Muscle of leg (tissue), 11 donors: Measurements from ENCODE around the gene GJB5. TPM values are rescaled to one million over a fixed set of nuclear protein-coding genes. Genes with fewer than 3 reads are reported as not detected.

Experiments used
- DNase-seq: peaks from one replicate; pipeline ENCODE4 v3.0.0; 2013
- H3K27ac ChIP-seq: one replicate; pipeline ENCODE4 v1.5.1; 2013; ENCODE audit warnings: mild to moderate bottlenecking, low read length, control low read depth
- H3K27me3 ChIP-seq: one replicate; pipeline ENCODE4 v1.6.1; 2013; ENCODE audit warnings: low read length; ENCODE audit not compliant: control insufficient read depth, insufficient read depth
- H3K36me3 ChIP-seq: one replicate; pipeline ENCODE4 v1.6.1; 2013; ENCODE audit warnings: low read length; ENCODE audit not compliant: control insufficient read depth, insufficient read depth
- H3K4me1 ChIP-seq: one replicate; pipeline ENCODE4 v1.6.1; 2013; ENCODE audit warnings: low read length; ENCODE audit not compliant: control insufficient read depth, insufficient read depth
- H3K4me3 ChIP-seq: one replicate; pipeline ENCODE4 v1.5.1; 2013; ENCODE audit warnings: low read length, control low read depth
- H3K9me3 ChIP-seq: replicated peaks from 2 replicates; pipeline ENCODE4 v1.6.1; 2013; ENCODE audit warnings: low read depth, low read length; ENCODE audit not compliant: control insufficient read depth
- WGBS: methylation state at CpG from one replicate; pipeline ENCODE4 v1.1.5; 2013; ENCODE audit warnings: missing lambda C conversion rate; ENCODE audit not compliant: insufficient coverage; 5-methylcytosine and 5-hydroxymethylcytosine counted together
- polyA plus RNA-seq, 8 donors: library from polyadenylated mRNA; unstranded; fragments of 120-200 nt; gene quantifications; one replicate each; pipeline versions ENCODE4 v1.2.1 to v1.2.3, GENCODE V29; 2013; ENCODE audit warnings: inconsistent platforms in 1 of 8, low replicate concordance in 1 of 8; ENCODE audit not compliant: insufficient read length in 8 of 8, insufficient read depth in 1 of 8
- total RNA-seq: library from RNA; stranded (reverse); fragments of 120-200 nt; gene quantifications from one replicate; pipeline ENCODE4 v1.2.4, GENCODE V29; 2013

GJB5 gene
- total and polyA plus RNA-seq, 9 donors = 0.26 to 3.2 (median 0.29) TPM; not detected in 4

DNA sequence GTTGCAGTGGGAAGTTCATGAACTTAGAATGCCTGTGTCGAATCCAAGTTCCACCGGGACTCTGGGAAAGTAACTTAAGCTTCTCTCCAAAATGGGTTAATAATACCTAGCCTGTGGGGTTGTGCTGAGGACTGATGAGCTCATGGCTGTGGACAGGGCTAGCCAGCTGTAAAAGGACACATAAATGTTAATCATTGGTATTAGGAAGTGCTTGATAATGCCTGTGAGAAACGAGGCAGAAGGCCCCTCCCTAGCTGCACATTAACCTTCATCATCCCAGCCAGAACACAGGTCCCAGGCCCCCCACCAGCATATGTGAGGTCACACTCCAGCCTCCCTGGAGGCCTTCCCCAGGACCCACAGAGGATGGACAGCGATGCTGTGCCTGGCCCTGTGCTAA lies 3.9 kb downstream of the GJB5 start:
- no peak for DNase-seq
- H3K27me3 ChIP-seq = no peaks in the 10 kb centered on the region
- WGBS = 92% methylated on average over 1 of the region's 4 CpGs

DNA sequence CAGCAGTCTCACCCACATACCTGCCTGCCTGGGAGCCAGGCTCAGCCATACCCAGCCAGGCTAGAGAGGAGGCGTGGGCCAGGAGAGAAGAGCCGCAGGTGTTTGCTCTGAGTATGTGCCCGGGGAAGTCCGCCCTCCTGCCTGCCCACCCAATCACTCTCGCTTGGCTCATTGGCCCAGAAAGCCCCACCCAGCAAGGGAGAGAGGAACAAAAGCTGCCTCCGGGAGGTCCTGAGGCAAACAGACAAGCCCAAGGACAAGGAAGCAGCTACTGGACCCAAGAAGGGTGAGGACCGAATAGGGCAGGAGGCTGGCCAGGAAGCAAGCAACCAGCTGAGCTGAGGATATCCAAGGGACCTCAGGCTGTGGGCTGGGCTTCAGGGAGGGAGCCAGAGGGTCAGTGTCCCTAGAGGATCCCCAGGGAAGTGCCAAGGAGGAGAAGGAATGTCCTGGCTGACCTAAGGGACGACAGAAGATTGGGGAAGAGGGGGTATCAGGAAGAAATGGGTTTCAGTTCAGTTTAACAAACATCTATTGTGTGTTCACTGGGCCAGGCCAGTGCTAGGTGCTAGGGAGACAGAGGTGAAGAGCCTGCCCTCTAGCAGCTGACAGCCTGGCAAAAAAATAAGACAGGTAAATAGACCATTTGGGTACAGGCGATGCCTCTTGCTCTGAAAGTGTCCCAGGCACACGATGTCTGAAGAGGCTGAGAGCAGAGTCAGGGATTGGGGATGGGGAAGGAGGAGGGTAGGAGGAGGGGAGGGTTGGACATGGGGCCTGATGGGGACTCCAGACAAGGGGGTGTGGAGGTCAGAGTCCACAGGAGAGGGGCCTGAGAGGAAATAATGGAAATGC lies 4.9 kb downstream of the GJB5 start, which contains the start of gene GJB4:
GJB4 (plus strand) TSS at position 238 of the 855 bp plus-strand sequence. CDS start 1,515 bp downstream, outside the sequence.
- no peak for DNase-seq
- WGBS = 49% methylated on average over 6 of the region's 10 CpGs
- Histone ChIP-seq H3K9me3 (no peaks in the 10 kb centered on the region), H3K27ac (no peak within 1 kb of the TSS), H3K36me3 (no peaks in the 10 kb centered on the region), H3K4me1 (no peaks in the 10 kb centered on the region), H3K4me3 (no peak within 1 kb of the TSS), H3K27me3 (peaks cover 2% of the 10 kb centered on the region)

More for the DNA sequence above, 3.9 kb downstream of the GJB5 start:
- Histone ChIP-seq H3K27ac (no peak overlapping the region), H3K4me3 (no peak overlapping the region), H3K4me1 (no peaks in the 10 kb centered on the region), H3K36me3 (no peaks in the 10 kb centered on the region), H3K9me3 (no peaks in the 10 kb centered on the region)

- peaks cover 3% of the 10 kb centered on the region for H3K27me3 ChIP-seq
- H3K4me1 ChIP-seq = no peaks in the 10 kb centered on the region
- H3K4me3 ChIP-seq = no peak overlapping the region
- H3K9me3 ChIP-seq = no peaks in the 10 kb centered on the region
- 93% methylated on average over 33 of the region's 33 CpGs for WGBS
- H3K36me3 ChIP-seq = no peaks in the 10 kb centered on the region
- H3K27ac ChIP-seq = no peak overlapping the region
- no peak for DNase-seq
Measured at GRCh38 chr1:34761176-34761761, 6.4 kb downstream of the GJB5 start.

GRCh38 chr1:34761776-34762307 lies 7.0 kb downstream of the GJB5 start:
- DNase-seq = no peak
- H3K4me3 ChIP-seq = no peak overlapping the region
- H3K27ac ChIP-seq = no peak overlapping the region
- H3K4me1 ChIP-seq = no peaks in the 10 kb centered on the region
- H3K36me3 ChIP-seq = no peaks in the 10 kb centered on the region
- H3K27me3 ChIP-seq = peaks cover 6% of the 10 kb centered on the region
- no peaks in the 10 kb centered on the region for H3K9me3 ChIP-seq
- WGBS = 87% methylated on average over 12 of the region's 13 CpGs

GRCh38 chr1:34762474-34763141 lies 7.8 kb downstream of the GJB5 start:
- Histone ChIP-seq H3K36me3 (no peaks in the 10 kb centered on the region), H3K4me1 (no peaks in the 10 kb centered on the region), H3K9me3 (no peaks in the 10 kb centered on the region), H3K4me3 (no peak overlapping the region), H3K27me3 (peaks cover 6% of the 10 kb centered on the region), H3K27ac (no peak overlapping the region)
- DNase-seq = no peak
- 51% methylated on average over 6 of the region's 7 CpGs for WGBS

DNA sequence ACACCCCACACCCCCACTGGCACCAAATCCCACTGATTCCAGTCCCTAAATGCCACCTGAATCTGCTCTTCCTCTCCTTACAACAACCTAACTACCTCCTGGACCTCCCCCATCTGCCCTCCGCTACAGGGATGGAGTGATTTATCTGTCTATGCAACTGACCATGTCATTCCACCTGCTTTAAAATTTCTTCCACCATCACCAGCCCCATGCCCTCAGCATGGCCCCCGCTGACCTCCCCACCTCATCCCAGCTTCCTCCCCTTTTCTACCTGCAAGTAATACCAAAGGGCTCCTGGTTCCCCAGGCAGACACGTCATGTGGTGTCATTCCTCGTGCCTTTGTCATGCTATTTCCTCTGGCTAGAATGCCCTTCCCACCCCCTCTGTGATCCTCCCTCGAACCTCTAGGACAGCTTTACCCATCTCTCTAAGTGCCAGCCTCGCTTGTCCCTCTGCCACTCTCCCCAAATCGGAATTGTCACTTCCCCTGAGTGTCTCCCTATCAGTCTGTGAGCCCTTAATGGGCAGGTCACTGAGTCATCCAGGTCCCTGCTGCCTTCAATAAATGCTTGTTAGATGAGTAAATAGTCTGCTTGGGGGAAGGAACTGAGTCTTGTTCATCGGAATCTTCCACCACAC lies 8.4 kb downstream of the GJB5 start:
- DNase-seq = no peak
- H3K27me3 ChIP-seq = peaks cover 8% of the 10 kb centered on the region
- H3K27ac ChIP-seq = no peak overlapping the region
- H3K36me3 ChIP-seq = no peaks in the 10 kb centered on the region
- no peaks in the 10 kb centered on the region for H3K4me1 ChIP-seq
- no peak overlapping the region for H3K4me3 ChIP-seq
- 37% methylated on average over 7 of the region's 8 CpGs for WGBS
- no peaks in the 10 kb centered on the region for H3K9me3 ChIP-seq

DNA sequence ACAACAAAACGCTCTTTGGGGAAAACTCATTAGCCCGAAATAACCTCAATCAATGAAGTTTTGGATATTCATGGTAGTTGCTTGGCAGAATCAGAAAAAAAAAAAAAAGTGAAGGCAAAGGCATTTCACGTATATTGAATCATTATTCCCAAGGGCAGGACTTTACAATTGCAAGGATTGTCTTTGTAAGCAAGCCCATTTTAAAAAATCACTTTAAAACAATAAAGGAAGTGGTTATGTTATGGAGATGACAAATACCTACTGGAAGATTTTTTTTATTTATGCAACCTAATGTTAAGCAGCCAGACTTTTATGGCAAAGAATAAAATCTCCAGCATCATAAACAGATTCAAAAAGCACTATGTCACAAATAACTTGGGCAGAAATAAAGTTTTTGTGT lies 14.0 kb downstream of the GJB5 start:
- Histone ChIP-seq H3K9me3 (no peaks in the 10 kb centered on the region), H3K4me1 (no peaks in the 10 kb centered on the region), H3K27me3 (peaks cover 8% of the 10 kb centered on the region), H3K36me3 (no peaks in the 10 kb centered on the region), H3K27ac (no peak overlapping the region), H3K4me3 (no peak overlapping the region)
- DNase-seq = no peak
- no CpG with 5 or more reads among the region's 3 CpGs for WGBS

DNA sequence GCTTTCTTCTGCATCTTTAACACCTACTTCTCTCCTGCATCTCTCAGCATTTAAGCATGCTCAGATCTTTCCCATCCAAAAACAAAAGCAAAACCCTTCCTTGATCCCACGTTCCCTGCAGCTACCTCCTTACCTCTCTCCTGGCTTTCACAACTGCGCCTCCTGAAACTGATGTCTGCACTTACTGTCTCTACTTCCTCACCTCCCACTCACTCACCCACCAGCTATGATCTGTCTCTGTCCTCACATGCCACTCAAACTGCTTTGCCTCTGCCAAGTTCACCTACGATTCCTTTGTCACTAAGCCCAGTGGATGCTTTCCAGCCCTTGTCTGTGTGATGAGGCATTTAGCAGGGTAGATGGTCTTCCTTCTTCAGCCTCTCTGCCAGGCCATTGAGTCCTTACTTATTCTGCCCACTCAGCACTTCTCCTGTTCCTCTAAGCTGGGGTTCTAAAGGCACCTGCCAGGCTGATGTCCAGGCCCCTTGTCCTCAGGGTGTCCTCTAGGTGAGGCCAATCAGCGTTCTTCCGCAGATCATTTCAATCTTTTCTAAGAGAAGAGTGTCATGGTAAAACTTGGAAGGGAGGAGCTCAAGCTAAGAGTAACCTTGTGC lies 16.2 kb downstream of the GJB5 start:
- Histone ChIP-seq H3K4me3 (no peak overlapping the region), H3K9me3 (no peaks in the 10 kb centered on the region), H3K36me3 (no peaks in the 10 kb centered on the region), H3K27ac (no peak overlapping the region), H3K4me1 (no peaks in the 10 kb centered on the region), H3K27me3 (peaks cover 10% of the 10 kb centered on the region)
- DNase-seq = no peak
- WGBS = 73% methylated on average over 5 of the region's 5 CpGs

DNA sequence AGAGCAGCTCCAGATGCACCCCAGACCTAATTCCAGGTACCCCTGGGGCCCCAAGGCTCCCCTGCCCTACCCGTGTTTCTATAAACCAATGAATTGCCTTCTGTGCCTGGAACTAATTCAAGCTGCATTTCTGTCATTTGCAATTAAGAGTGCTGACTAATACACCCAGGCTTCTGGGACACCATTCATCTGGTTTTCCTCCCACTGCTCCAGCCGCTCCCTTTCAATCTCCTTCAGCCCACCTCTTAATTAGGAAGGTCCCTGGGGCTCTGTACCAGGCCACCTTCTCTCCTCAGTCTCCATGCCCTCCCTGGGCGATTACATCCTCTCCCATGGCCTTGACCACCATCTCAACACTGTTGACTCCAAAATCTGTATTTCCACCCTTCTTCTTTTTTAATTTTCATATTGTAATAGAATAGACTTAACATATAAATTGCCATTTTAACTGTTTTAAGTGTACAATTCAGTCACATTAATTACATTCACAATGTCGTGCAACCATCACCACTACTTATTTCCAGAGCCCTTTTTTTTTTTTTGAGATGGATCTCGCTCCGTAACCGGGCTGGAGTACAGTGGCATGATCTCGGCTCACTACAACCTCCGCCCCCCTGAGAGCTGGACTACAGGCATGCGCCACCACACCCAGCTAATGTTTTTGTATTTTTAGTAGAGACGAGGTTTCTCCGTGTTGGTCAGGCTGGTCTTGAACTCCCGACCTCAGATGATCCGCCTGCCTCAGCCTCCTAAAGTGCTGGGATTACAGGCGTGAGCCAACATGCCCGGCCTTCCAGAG lies 16.9 kb downstream of the GJB5 start:
- no peak for DNase-seq
- H3K9me3 ChIP-seq = no peaks in the 10 kb centered on the region
- H3K4me1 ChIP-seq = no peaks in the 10 kb centered on the region
- no peak overlapping the region for H3K27ac ChIP-seq
- peaks cover 6% of the 10 kb centered on the region for H3K27me3 ChIP-seq
- no peaks in the 10 kb centered on the region for H3K36me3 ChIP-seq
- no peak overlapping the region for H3K4me3 ChIP-seq
- WGBS = 75% methylated on average over 8 of the region's 16 CpGs
